HepG2 (cell line): ENCODE results near the gene CDH23. TPM values are rescaled to one million over a fixed set of nuclear protein-coding genes. Genes with fewer than 3 reads are reported as not detected.

Source experiments
- ATAC-seq: fragments of 200-7000 bp; cut with Tn5 transposase; 3 replicates; pipeline ENCODE4 v1.9.1; 2020; ENCODE audit warnings: mild to moderate bottlenecking, moderate library complexity
- BruUV-seq: library from RNA; stranded (reverse); fragments of 400-500 nt; replicated peaks from 2 replicates; lab custom pipeline; 2021; lab: Mats Ljungman, UMichigan
- CTCF ChIA-PET: fragments of 300-600 bp; formaldehyde crosslinking; extraction: SDS; loops from one replicate; lab custom pipeline; 2021; ENCODE audit warnings: low total read pairs, inconsistent platforms, low intra/inter-chr PET ratio; lab: Yijun Ruan, JAX
- POLR2A ChIA-PET: fragments of 350-600 bp; sonication (Branson Sonifier 250); formaldehyde crosslinking; loops from one replicate; lab custom pipeline; 2020; ENCODE audit warnings: antibody characterized with exemption, inconsistent platforms; lab: Yijun Ruan, JAX
- DNase-seq: peaks from one replicate; pipeline ENCODE4 v3.0.0-alpha.2; 2015; ENCODE audit warnings: low spot score
- FAIRE-seq: peaks from 3 replicates; lab custom pipeline; 2011; peaks lifted over from hg19 to GRCh38; lab: Jason Lieb, UNC
- H2AFZ ChIP-seq: one replicate; pipeline ENCODE4 v1.6.1; 2011; ENCODE audit warnings: low read length, inconsistent platforms
- H3K27ac ChIP-seq: fragments of 300-600 bp; 3 replicates; pipeline ENCODE4 v1.8.0; 2011; ENCODE audit warnings: mixed run types, mild to moderate bottlenecking, mixed read lengths, low read length, inconsistent platforms; ENCODE audit not compliant: insufficient read depth; ENCODE audit errors: extremely low read length
- H3K27me3 ChIP-seq, 2 experiments: fragments of 200-600 bp in 1 of 2; 2 replicates in 1 of 2; 3 replicates in 1 of 2; pipeline versions ENCODE4 v1.6.0 to v1.8.0; 2011; ENCODE audit warnings: low read length in 2 of 2, mild to moderate bottlenecking in 2 of 2, moderate library complexity in 2 of 2, inconsistent platforms in 1 of 2; ENCODE audit not compliant: insufficient read depth in 2 of 2, control insufficient read depth in 1 of 2
- H3K36me3 ChIP-seq, 2 experiments: fragments of 200-600 bp in 1 of 2; replicated peaks in 1 of 2; 2 replicates in 1 of 2; 3 replicates in 1 of 2; pipeline versions ENCODE4 v1.5.1 to v1.8.0; 2011; ENCODE audit warnings: low read length in 2 of 2, inconsistent platforms in 1 of 2; ENCODE audit not compliant: insufficient read depth in 2 of 2, control insufficient read depth in 1 of 2
- H3K4me1 ChIP-seq: 2 replicates; pipeline ENCODE4 v1.5.1; 2012; ENCODE audit warnings: low read length, inconsistent platforms; ENCODE audit not compliant: insufficient read depth
- H3K4me2 ChIP-seq: 2 replicates; pipeline ENCODE4 v1.6.0; 2011; ENCODE audit warnings: low read depth, low read length, inconsistent platforms
- H3K4me3 ChIP-seq, 3 experiments: fragments of 200-600 bp in 1 of 3; sonication (generic), shearing (Covaris generic) in 1 of 3; replicated peaks in 1 of 3; 2 replicates each; pipeline ENCODE4 v1.5.1; 2011 to 2016; ENCODE audit warnings: low read length in 3 of 3, inconsistent platforms in 2 of 3, low read depth in 2 of 3, mild to moderate bottlenecking in 2 of 3, control low read depth in 1 of 3, mixed read lengths in 1 of 3; ENCODE audit not compliant: insufficient read depth in 1 of 3
- H3K79me2 ChIP-seq: one replicate; pipeline ENCODE4 v1.6.1; 2011; ENCODE audit warnings: low read length, inconsistent platforms; ENCODE audit not compliant: insufficient read depth
- H3K9ac ChIP-seq: 2 replicates; pipeline ENCODE4 v1.6.0; 2011; ENCODE audit warnings: mild to moderate bottlenecking, low read depth, low read length, inconsistent platforms; ENCODE audit not compliant: insufficient read depth
- H3K9me3 ChIP-seq: 2 replicates; pipeline ENCODE4 v1.5.1; 2012; ENCODE audit warnings: mild to moderate bottlenecking, low read length
- H4K20me1 ChIP-seq: 2 replicates; pipeline ENCODE4 v1.6.0; 2011; ENCODE audit warnings: inconsistent platforms, mild to moderate bottlenecking, low read length, moderate library complexity; ENCODE audit not compliant: insufficient read depth
- NFYC ChIP-seq: IDR thresholded peaks from 2 replicates; pipeline ENCODE4 v1.6.1; 2016; ENCODE audit warnings: missing genetic modification reagents, missing compliant biosample characterization
- NPAS2 ChIP-seq: sonication (generic); formaldehyde crosslinking; IDR thresholded peaks from 2 replicates; pipeline ENCODE4 v1.8.0; 2022; ENCODE audit warnings: mild to moderate bottlenecking, missing genetic modification reagents, borderline replicate concordance
- TOPORS ChIP-seq: sonication (generic); formaldehyde crosslinking; IDR thresholded peaks from 2 replicates; pipeline ENCODE4 v1.8.0; 2023; ENCODE audit warnings: mild to moderate bottlenecking, missing genetic modification reagents
- ZNF724P ChIP-seq: sonication (generic); formaldehyde crosslinking; IDR thresholded peaks from 2 replicates; pipeline ENCODE4 v1.8.0; 2022; ENCODE audit warnings: missing genetic modification reagents, borderline replicate concordance
- ZNF768 ChIP-seq: sonication (generic); formaldehyde crosslinking; IDR thresholded peaks from 2 replicates; pipeline ENCODE4 v1.4.0; 2020; ENCODE audit warnings: missing genetic modification reagents
- WGBS: methylation state at CpG from one replicate; pipeline ENCODE4 v1.1.6; 2017; ENCODE audit warnings: low lambda C conversion rate; 5-methylcytosine and 5-hydroxymethylcytosine counted together
- in situ Hi-C: cut with HindIII; loops from 2 replicates; pipeline ENCODE4 v1.10.0; 2017; ENCODE audit warnings: low pct_unique_long_range_greater_than_20kb; ENCODE audit not compliant: extremely low pct_ligation_motif_present
- intact Hi-C: fragments of 100-400 bp; cut with micrococcal nuclease; formaldehyde crosslinking; loops from one replicate; pipeline ENCODE4 v1.10.0; 2022; ENCODE audit not compliant: unreplicated experiment
- polyA plus RNA-seq, 8 experiments: library from polyadenylated mRNA; depleted of rRNA in 3 of 8; stranded (reverse) in 7 of 8; unstranded in 1 of 8; fragments of >200 nt; fragmentation: Illumina TruSeq in 4 of 8; extraction: Trizol in 4 of 8; gene quantifications; 2 replicates each; pipeline versions ENCODE4 v1.2.1 to v1.2.3, GENCODE V29; 2011 to 2016; ENCODE audit warnings: low read depth in 4 of 8, missing spikeins in 1 of 8, mixed read lengths in 1 of 8; ENCODE audit not compliant: insufficient read depth in 1 of 8
- total RNA-seq, 5 experiments: library from RNA; depleted of rRNA; stranded (reverse); fragments of >200 nt; fragmentation: Illumina TruSeq; extraction: Trizol; gene quantifications; 2 replicates each; pipeline ENCODE4 v1.2.3, GENCODE V29; 2016; ENCODE audit warnings: low read depth in 1 of 5
- TF ChIP-seq, protein P1 (sequence below): sonication (generic); formaldehyde crosslinking; IDR thresholded peaks from 2 replicates; pipeline ENCODE4 v1.5.0; 2020; ENCODE audit warnings: mild to moderate bottlenecking, missing genetic modification reagents

Gene CDH23
- total and polyA plus RNA-seq, 2 of the 13 experiments (the other 11 are each of a cell fraction or from before 2014, with no cell fraction given) = 0.13 TPM; not detected in 1

DNA sequence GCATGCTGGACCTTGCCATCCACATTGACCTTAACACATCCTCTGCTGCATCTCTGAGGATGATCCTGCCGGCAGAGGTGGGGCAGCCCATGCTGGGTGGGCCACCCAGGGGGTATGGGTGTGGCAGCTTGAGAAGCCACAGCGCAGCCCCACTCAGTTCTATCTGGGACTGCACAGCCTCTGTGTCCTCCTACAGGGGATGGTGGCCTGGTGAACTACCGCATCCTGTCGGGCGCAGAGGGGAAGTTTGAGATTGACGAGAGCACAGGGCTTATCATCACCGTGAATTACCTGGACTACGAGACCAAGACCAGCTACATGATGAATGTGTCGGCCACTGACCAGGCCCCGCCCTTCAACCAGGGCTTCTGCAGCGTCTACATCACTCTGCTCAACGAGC is 335.1 kb downstream of the CDH23 start:
- H3K27ac ChIP-seq = no peak overlapping the region
- ChIA-PET POLR2A (no interaction called here), CTCF (no interaction called here)
- peaks cover 4 to 28% of the 10 kb centered on the region in 2 experiments; a peak in 4 of 5 replicates for H3K27me3 ChIP-seq
- H3K9me3 ChIP-seq = no peaks in the 10 kb centered on the region
- no peak overlapping the region for H3K4me3 ChIP-seq
- TF ChIP-seq NPAS2 (CRISPR knock-in tag) = no peak
- no peak for TF ChIP-seq TOPORS (CRISPR knock-in tag)
- no peak for TF ChIP-seq ZNF724P (CRISPR knock-in tag)
- TF ChIP-seq, protein P1, sequence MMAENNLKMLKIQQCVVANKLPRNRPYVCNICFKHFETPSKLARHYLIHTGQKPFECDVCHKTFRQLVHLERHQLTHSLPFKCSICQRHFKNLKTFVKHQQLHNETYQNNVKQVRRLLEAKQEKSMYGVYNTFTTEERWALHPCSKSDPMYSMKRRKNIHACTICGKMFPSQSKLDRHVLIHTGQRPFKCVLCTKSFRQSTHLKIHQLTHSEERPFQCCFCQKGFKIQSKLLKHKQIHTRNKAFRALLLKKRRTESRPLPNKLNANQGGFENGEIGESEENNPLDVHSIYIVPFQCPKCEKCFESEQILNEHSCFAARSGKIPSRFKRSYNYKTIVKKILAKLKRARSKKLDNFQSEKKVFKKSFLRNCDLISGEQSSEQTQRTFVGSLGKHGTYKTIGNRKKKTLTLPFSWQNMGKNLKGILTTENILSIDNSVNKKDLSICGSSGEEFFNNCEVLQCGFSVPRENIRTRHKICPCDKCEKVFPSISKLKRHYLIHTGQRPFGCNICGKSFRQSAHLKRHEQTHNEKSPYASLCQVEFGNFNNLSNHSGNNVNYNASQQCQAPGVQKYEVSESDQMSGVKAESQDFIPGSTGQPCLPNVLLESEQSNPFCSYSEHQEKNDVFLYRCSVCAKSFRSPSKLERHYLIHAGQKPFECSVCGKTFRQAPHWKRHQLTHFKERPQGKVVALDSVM = no peak
- BruUV-seq = no TSS peak
- in situ Hi-C loops = no loop called here
- FAIRE-seq (no peak), ATAC-seq (no peak), DNase-seq (no peak)
- no peak overlapping the region for H2AFZ ChIP-seq
- no peaks in the 10 kb centered on the region for H3K36me3 ChIP-seq
- H3K79me2 ChIP-seq = no peaks in the 10 kb centered on the region
- peaks cover 26% of the 10 kb centered on the region for H3K4me1 ChIP-seq
- H3K4me2 ChIP-seq = no peak overlapping the region
- H4K20me1 ChIP-seq = no peaks in the 10 kb centered on the region
- intact Hi-C loops = no loop called here
- H3K9ac ChIP-seq = no peak overlapping the region
- 61% methylated on average over 4 of the region's 12 CpGs for WGBS

GRCh38 chr10:71734797-71735196 is 338.1 kb downstream of the CDH23 start:
- no peaks in the 10 kb centered on the region for H3K36me3 ChIP-seq
- TF ChIP-seq NFYC (CRISPR knock-in tag) = no peak
- peak; percentile 87 for TF ChIP-seq ZNF768 (CRISPR knock-in tag)
- H3K27me3 ChIP-seq = peaks cover 9 to 58% of the 10 kb centered on the region in 2 experiments; a peak in 4 of 5 replicates
- 0 out of 2 replicates have a peak, but pooled peaks cover 1% of the 10 kb centered on the region for H3K4me1 ChIP-seq
- no peak for ATAC-seq
- no peak for DNase-seq
- no peak overlapping the region for H3K27ac ChIP-seq
- intact Hi-C loops = no loop called here
- in situ Hi-C loops = no loop called here
- ChIA-PET CTCF (no interaction called here), POLR2A (no interaction called here)
- H3K4me2 ChIP-seq = no peak overlapping the region
- no peaks in the 10 kb centered on the region for H3K79me2 ChIP-seq
- 0% methylated on average over 2 of the region's 5 CpGs for WGBS
- H3K9ac ChIP-seq = no peak overlapping the region
- BruUV-seq = no TSS peak
- H4K20me1 ChIP-seq = no peaks in the 10 kb centered on the region
- no peaks in the 10 kb centered on the region for H3K9me3 ChIP-seq
- H3K4me3 ChIP-seq = no peak overlapping the region
- no peak for FAIRE-seq
- H2AFZ ChIP-seq = no peak overlapping the region
